Measurements from ENCODE around the gene CAMKMT. TPM values are rescaled to one million over a fixed set of nuclear protein-coding genes. Genes with fewer than 3 reads are reported as not detected.

CAMKMT gene
- total RNA-seq, 2 experiments from 2014 or later, result 11.9 to 13.9 TPM

DNA sequence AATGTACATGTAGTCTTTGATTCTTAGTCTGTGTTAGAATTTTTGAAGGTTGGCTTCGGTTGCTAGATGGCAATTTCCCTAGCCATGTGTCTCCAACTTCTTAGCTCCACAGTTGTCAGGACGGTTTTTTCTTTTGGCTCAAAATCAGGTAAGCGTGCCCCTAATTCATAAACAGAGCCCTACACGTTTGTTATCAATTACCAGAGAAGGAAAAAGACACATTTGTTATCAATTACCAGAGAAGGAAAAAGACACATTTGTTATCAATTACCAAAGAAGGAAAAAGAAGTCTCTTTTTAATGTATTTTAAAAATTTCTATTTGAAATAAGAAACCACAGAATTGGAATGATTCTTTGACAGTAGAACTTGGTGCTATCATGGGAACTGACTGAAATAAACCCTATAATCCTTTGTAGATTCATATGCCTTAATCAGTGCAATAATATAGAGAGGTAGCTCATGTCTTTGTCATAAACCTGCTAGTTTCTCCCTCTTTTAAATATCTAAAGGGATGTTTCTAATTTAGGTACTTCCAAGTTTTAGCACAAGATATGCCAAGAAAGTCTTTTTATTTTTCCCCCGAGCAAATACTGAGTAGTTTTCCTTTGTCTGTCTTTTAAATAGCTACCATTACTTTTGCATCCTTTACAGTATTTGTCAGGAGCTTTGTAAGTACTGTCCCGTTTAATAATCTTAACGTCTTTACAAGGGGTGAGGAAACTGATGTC, 35.9 kb downstream of the CAMKMT start:
- H3K4me3 ChIP-seq (ENCODE audit: low read length), result no peak overlapping the region
- Mint-ChIP-seq H3K27me3 (no peaks in the 10 kb centered on the region), H3K9me3 (no peaks in the 10 kb centered on the region), H3K27ac (no peak overlapping the region), H3K36me3 (ENCODE audit: low read depth) (no peaks in the 10 kb centered on the region), H3K4me1 (ENCODE audit: low read depth) (no peaks in the 10 kb centered on the region), H3K4me3 (no peak overlapping the region)
- TF ChIP-seq, protein P1, sequence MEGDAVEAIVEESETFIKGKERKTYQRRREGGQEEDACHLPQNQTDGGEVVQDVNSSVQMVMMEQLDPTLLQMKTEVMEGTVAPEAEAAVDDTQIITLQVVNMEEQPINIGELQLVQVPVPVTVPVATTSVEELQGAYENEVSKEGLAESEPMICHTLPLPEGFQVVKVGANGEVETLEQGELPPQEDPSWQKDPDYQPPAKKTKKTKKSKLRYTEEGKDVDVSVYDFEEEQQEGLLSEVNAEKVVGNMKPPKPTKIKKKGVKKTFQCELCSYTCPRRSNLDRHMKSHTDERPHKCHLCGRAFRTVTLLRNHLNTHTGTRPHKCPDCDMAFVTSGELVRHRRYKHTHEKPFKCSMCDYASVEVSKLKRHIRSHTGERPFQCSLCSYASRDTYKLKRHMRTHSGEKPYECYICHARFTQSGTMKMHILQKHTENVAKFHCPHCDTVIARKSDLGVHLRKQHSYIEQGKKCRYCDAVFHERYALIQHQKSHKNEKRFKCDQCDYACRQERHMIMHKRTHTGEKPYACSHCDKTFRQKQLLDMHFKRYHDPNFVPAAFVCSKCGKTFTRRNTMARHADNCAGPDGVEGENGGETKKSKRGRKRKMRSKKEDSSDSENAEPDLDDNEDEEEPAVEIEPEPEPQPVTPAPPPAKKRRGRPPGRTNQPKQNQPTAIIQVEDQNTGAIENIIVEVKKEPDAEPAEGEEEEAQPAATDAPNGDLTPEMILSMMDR (IDR thresholded peaks at IDR 0.05), result no peak
- DNase-seq (no peak), ATAC-seq (ENCODE audit: poor library complexity) (no peak)
- no peaks in the 10 kb centered on the region for H3K9me3 ChIP-seq (ENCODE audit: control insufficient read depth in 1 of 2, insufficient read depth in 1 of 2, low read length in 2 of 2)
- H3K27me3 ChIP-seq (ENCODE audit: control insufficient read depth in 1 of 2, insufficient read depth in 2 of 2, low read length in 2 of 2), result no peaks in the 10 kb centered on the region
- CTCF ChIA-PET, result no interaction called here
- POLR2A ChIA-PET, result no interaction called here
- no peaks in the 10 kb centered on the region for H3K36me3 ChIP-seq (ENCODE audit: insufficient read depth, low read length)
- H3K27ac ChIP-seq (ENCODE audit: low read depth in 1 of 2, low read length in 2 of 2), result no peak overlapping the region
- intact Hi-C loops (cut with DNase I, micrococcal nuclease), result no loop called here
- no peaks in the 10 kb centered on the region for H3K4me1 ChIP-seq (ENCODE audit: insufficient read depth, low read length)

- Histone ChIP-seq H3K4me3 (ENCODE audit: low read length) (no peak overlapping the region), H3K4me1 (ENCODE audit: insufficient read depth, low read length) (no peaks in the 10 kb centered on the region), H3K27ac (ENCODE audit: low read depth in 1 of 2, low read length in 2 of 2) (no peak overlapping the region), H3K27me3 (ENCODE audit: control insufficient read depth in 1 of 2, insufficient read depth in 2 of 2, low read length in 2 of 2) (no peaks in the 10 kb centered on the region), H3K9me3 (ENCODE audit: control insufficient read depth in 1 of 2, insufficient read depth in 1 of 2, low read length in 2 of 2) (no peaks in the 10 kb centered on the region), H3K36me3 (ENCODE audit: insufficient read depth, low read length) (no peaks in the 10 kb centered on the region)
- no peak for ATAC-seq (ENCODE audit: poor library complexity)
- no peaks in the 10 kb centered on the region for H3K9me3 Mint-ChIP-seq
- CTCF ChIA-PET, result no interaction called here
- TF ChIP-seq, protein P1 (IDR thresholded peaks at IDR 0.05), result no peak
- POLR2A ChIA-PET, result no interaction called here
- H3K4me1 Mint-ChIP-seq (ENCODE audit: low read depth), result no peaks in the 10 kb centered on the region
- intact Hi-C loops (cut with DNase I, micrococcal nuclease), result no loop called here
- H3K4me3 Mint-ChIP-seq, result no peak overlapping the region
- H3K27me3 Mint-ChIP-seq, result no peaks in the 10 kb centered on the region
- H3K27ac Mint-ChIP-seq, result no peak overlapping the region
- no peak for DNase-seq
- H3K36me3 Mint-ChIP-seq (ENCODE audit: low read depth), result no peaks in the 10 kb centered on the region
These were observed 36.6 kb downstream of the CAMKMT start for GRCh38 chr2:44398243-44398897.

DNA sequence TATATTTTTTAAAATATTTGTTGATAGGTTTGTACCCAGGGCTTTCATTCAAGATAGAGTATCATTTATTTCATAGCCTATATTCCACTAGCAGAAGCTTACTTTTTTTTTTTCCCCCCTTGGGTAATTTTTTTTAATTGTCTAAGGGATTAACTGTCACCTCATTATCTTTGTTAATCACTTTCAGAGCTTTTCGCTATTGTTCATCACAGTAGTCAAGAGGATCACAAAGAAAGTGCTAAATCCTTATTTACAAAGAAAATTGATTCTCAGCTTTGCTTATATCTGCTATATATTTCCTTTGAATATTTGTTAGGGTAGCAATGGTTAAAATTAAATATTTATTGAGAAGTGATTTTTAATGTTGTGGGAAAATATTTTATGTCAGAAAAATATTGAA, 59.0 kb downstream of the CAMKMT start:
- no peak overlapping the region for H3K27ac ChIP-seq (ENCODE audit: low read depth in 1 of 2, low read length in 2 of 2)
- ChIA-PET CTCF (interaction anchor here (0.8 kb wide), 1 partner anchor 10 kb away, joined by 3 read pairs; no protein-coding TSS in a partner anchor), POLR2A (no interaction called here)
- no peaks in the 10 kb centered on the region for H3K36me3 ChIP-seq (ENCODE audit: insufficient read depth, low read length)
- no peaks in the 10 kb centered on the region for H3K4me1 ChIP-seq (ENCODE audit: insufficient read depth, low read length)
- intact Hi-C loops (cut with DNase I, micrococcal nuclease), result no loop called here
- Mint-ChIP-seq H3K9me3 (no peaks in the 10 kb centered on the region), H3K4me1 (ENCODE audit: low read depth) (peaks cover 5% of the 10 kb centered on the region), H3K36me3 (ENCODE audit: low read depth) (peaks cover 19% of the 10 kb centered on the region), H3K27ac (no peak overlapping the region), H3K27me3 (no peaks in the 10 kb centered on the region), H3K4me3 (no peak overlapping the region)
- H3K27me3 ChIP-seq (ENCODE audit: control insufficient read depth in 1 of 2, insufficient read depth in 2 of 2, low read length in 2 of 2), result no peaks in the 10 kb centered on the region
- no peaks in the 10 kb centered on the region for H3K9me3 ChIP-seq (ENCODE audit: control insufficient read depth in 1 of 2, insufficient read depth in 1 of 2, low read length in 2 of 2)
- no peak for ATAC-seq (ENCODE audit: poor library complexity)
- TF ChIP-seq, protein P1 (IDR thresholded peaks at IDR 0.05), result no peak
- no peak for DNase-seq
- no peak overlapping the region for H3K4me3 ChIP-seq (ENCODE audit: low read length)
